Measurements from ENCODE around the gene ELAVL1.
A peak's percentile ranks its signal among the peaks of the same experiment; 100 is the strongest.

Gene ELAVL1

GRCh38 chr19:8017808-8018207 lies 12.4 kb upstream of the ELAVL1 start:
- H3K4me3 ChIP-seq (ENCODE audit: low read depth, low read length) = no peak overlapping the region
- no peak for TF ChIP-seq CTCF (IDR thresholded peaks at IDR 0.05; ENCODE audit: low read depth, low read length)

- no peak for TF ChIP-seq CTCF (IDR thresholded peaks at IDR 0.05; ENCODE audit: low read depth, low read length)
These were observed 523 bp downstream of the ELAVL1 start for GRCh38 chr19:8004723-8005513.

GRCh38 chr19:8004001-8004400 lies 1.4 kb downstream of the ELAVL1 start:
- no peak for TF ChIP-seq CTCF (IDR thresholded peaks at IDR 0.05; ENCODE audit: low read depth, low read length)

More at GRCh38 chr19:8004723-8005513, 523 bp downstream of the ELAVL1 start:
- peak overlapping the region; percentile 82 for H3K4me3 ChIP-seq (ENCODE audit: low read depth, low read length)

GRCh38 chr19:8001995-8002849 lies 3.2 kb downstream of the ELAVL1 start:
- peak; percentile 98 for TF ChIP-seq CTCF (IDR thresholded peaks at IDR 0.05; ENCODE audit: low read depth, low read length)
- H3K4me3 ChIP-seq (ENCODE audit: low read depth, low read length) = peak overlapping the region; percentile 46

More at GRCh38 chr19:8004001-8004400, 1.4 kb downstream of the ELAVL1 start:
- peak overlapping the region; percentile 82 for H3K4me3 ChIP-seq (ENCODE audit: low read depth, low read length)

- no peak for TF ChIP-seq CTCF (IDR thresholded peaks at IDR 0.05; ENCODE audit: low read depth, low read length)
- H3K4me3 ChIP-seq (ENCODE audit: low read depth, low read length) = no peak overlapping the region
These were observed 3.8 kb downstream of the ELAVL1 start for GRCh38 chr19:8001651-8001994.

- no peak for TF ChIP-seq CTCF (IDR thresholded peaks at IDR 0.05; ENCODE audit: low read depth, low read length)
- H3K4me3 ChIP-seq (ENCODE audit: low read depth, low read length) = no peak overlapping the region
These were observed 5.0 kb downstream of the ELAVL1 start for GRCh38 chr19:8000298-8001038.

Measured in WI38 (cell line).